Activated naive CD4-positive, alpha-beta T cell treated with anti-CD3 and anti-CD28 coated beads for 36 hours (primary cell): ENCODE measurements around the gene STK38. TPM values are rescaled to one million over a fixed set of nuclear protein-coding genes. Genes with fewer than 3 reads are reported as not detected.

Source experiments
- CTCF ChIA-PET: fragments of 350-600 bp; sonication (Branson Sonifier 250); formaldehyde crosslinking; loops from one replicate; lab custom pipeline; 2021; ENCODE audit warnings: antibody characterized with exemption; lab: Charles Lee
- DNase-seq: peaks from one replicate; pipeline ENCODE4 v3.0.0-alpha.2; 2020
- H3K27ac Mint-ChIP-seq: one replicate; pipeline ENCODE4 v1.8.0; 2021; ENCODE audit warnings: mild to moderate bottlenecking, mixed read lengths
- H3K27me3 Mint-ChIP-seq: one replicate; pipeline ENCODE4 v1.8.0; 2021; ENCODE audit warnings: low read depth, mixed read lengths
- H3K36me3 Mint-ChIP-seq: one replicate; pipeline ENCODE4 v1.8.0; 2021; ENCODE audit warnings: low read depth, mixed read lengths
- H3K4me1 Mint-ChIP-seq: one replicate; pipeline ENCODE4 v1.8.0; 2021; ENCODE audit warnings: low read depth, mixed read lengths
- H3K4me3 Mint-ChIP-seq: one replicate; pipeline ENCODE4 v1.8.0; 2021; ENCODE audit warnings: mild to moderate bottlenecking, moderate library complexity, mixed read lengths
- H3K9me3 Mint-ChIP-seq: one replicate; pipeline ENCODE4 v1.8.0; 2021; ENCODE audit warnings: mixed read lengths
- intact Hi-C: fragments of 100-400 bp; cut with micrococcal nuclease; formaldehyde crosslinking; loops from one replicate; pipeline ENCODE4 v1.15.1; 2023
- total RNA-seq, 2 experiments: library from RNA; stranded (reverse); gene quantifications; one replicate each; pipeline ENCODE4 v1.2.3, GENCODE V29; 2021

STK38 gene
- total RNA-seq, 2 experiments from 2014 or later, result 23.6 to 24.4 TPM

GRCh38 chr6:36560822-36561221, 13.5 kb upstream of the STK38 start:
- CTCF ChIA-PET, result interaction anchor here (0.5 to 0.8 kb wide), 4 partner anchors 19 to 1342 kb away, joined by 3 read pairs; no protein-coding TSS in a partner anchor
- no peaks in the 10 kb centered on the region for H3K4me1 Mint-ChIP-seq
- H3K27me3 Mint-ChIP-seq, result no peaks in the 10 kb centered on the region
- no peak overlapping the region for H3K4me3 Mint-ChIP-seq
- H3K36me3 Mint-ChIP-seq, result no peaks in the 10 kb centered on the region
- intact Hi-C loops, result no loop called here
- H3K27ac Mint-ChIP-seq, result no peak overlapping the region
- DNase-seq, result no peak
- H3K9me3 Mint-ChIP-seq, result no peaks in the 10 kb centered on the region

- Mint-ChIP-seq H3K27me3 (no peaks in the 10 kb centered on the region), H3K27ac (no peak overlapping the region), H3K4me3 (no peak overlapping the region), H3K9me3 (no peaks in the 10 kb centered on the region), H3K36me3 (no peaks in the 10 kb centered on the region), H3K4me1 (no peaks in the 10 kb centered on the region)
- intact Hi-C loops, result no loop called here
- CTCF ChIA-PET, result interaction anchor here (0.7 kb wide), 1 partner anchor 18 kb away, joined by 3 read pairs; no protein-coding TSS in a partner anchor
- no peak for DNase-seq
Measured at GRCh38 chr6:36559011-36559793, 11.9 kb upstream of the STK38 start.

GRCh38 chr6:36556281-36556680, 9.0 kb upstream of the STK38 start:
- Mint-ChIP-seq H3K4me1 (no peaks in the 10 kb centered on the region), H3K27ac (no peak overlapping the region), H3K4me3 (no peak overlapping the region), H3K36me3 (no peaks in the 10 kb centered on the region), H3K27me3 (no peaks in the 10 kb centered on the region), H3K9me3 (no peaks in the 10 kb centered on the region)
- no peak for DNase-seq
- intact Hi-C loops, result no loop called here
- CTCF ChIA-PET, result no interaction called here

- Mint-ChIP-seq H3K36me3 (no peaks in the 10 kb centered on the region), H3K9me3 (no peaks in the 10 kb centered on the region), H3K27me3 (no peaks in the 10 kb centered on the region), H3K27ac (no peak overlapping the region), H3K4me3 (no peak overlapping the region), H3K4me1 (no peaks in the 10 kb centered on the region)
- no peak for DNase-seq
- intact Hi-C loops, result no loop called here
- CTCF ChIA-PET, result no interaction called here
Measured at GRCh38 chr6:36555750-36556252, 8.5 kb upstream of the STK38 start.

GRCh38 chr6:36550473-36551000, 3.3 kb upstream of the STK38 start:
- no peak overlapping the region for H3K4me3 Mint-ChIP-seq
- H3K36me3 Mint-ChIP-seq, result peaks cover 6% of the 10 kb centered on the region
- no peaks in the 10 kb centered on the region for H3K9me3 Mint-ChIP-seq
- intact Hi-C loops, result no loop called here
- DNase-seq, result no peak
- H3K27ac Mint-ChIP-seq, result no peak overlapping the region
- H3K4me1 Mint-ChIP-seq, result peaks cover 15% of the 10 kb centered on the region
- no peaks in the 10 kb centered on the region for H3K27me3 Mint-ChIP-seq
- CTCF ChIA-PET, result no interaction called here

- Mint-ChIP-seq H3K9me3 (no peaks in the 10 kb centered on the region), H3K4me1 (peaks cover 31% of the 10 kb centered on the region), H3K36me3 (peaks cover 9% of the 10 kb centered on the region), H3K27me3 (no peaks in the 10 kb centered on the region), H3K4me3 (peak overlapping the region; percentile 97), H3K27ac (peak overlapping the region; percentile 97)
- intact Hi-C loops, result loop anchor here (5.0 kb wide), 2 partner anchors 134 to 426 kb away; no protein-coding TSS in a partner anchor
- CTCF ChIA-PET, result interaction anchor here (1.1 kb wide), 1 partner anchor 30 kb away, joined by 3 read pairs; no protein-coding TSS in a partner anchor
- no peak for DNase-seq
Measured at GRCh38 chr6:36548401-36548743, 1.1 kb upstream of the STK38 start.

- Mint-ChIP-seq H3K27ac (peak overlapping the region; percentile 97), H3K27me3 (no peaks in the 10 kb centered on the region), H3K4me1 (peaks cover 35% of the 10 kb centered on the region), H3K4me3 (peak overlapping the region; percentile 97), H3K9me3 (no peaks in the 10 kb centered on the region), H3K36me3 (peaks cover 12% of the 10 kb centered on the region)
- intact Hi-C loops, result loop anchor here (1.0 to 5.0 kb wide), 6 partner anchors 19 to 519 kb away; partner anchors contain the start of genes KCTD20 and PXT1
- CTCF ChIA-PET, result interaction anchor here (1.1 kb wide), 1 partner anchor 31 kb away, joined by 3 read pairs; no protein-coding TSS in a partner anchor
- DNase-seq, result peak; percentile 46
Measured at GRCh38 chr6:36547646-36548400, 544 bp upstream of the STK38 start.

- Mint-ChIP-seq H3K27me3 (no peaks in the 10 kb centered on the region), H3K4me1 (peaks cover 46% of the 10 kb centered on the region), H3K36me3 (peaks cover 14% of the 10 kb centered on the region), H3K9me3 (no peaks in the 10 kb centered on the region), H3K27ac (peak overlapping the region; percentile 97), H3K4me3 (peak overlapping the region; percentile 97)
- DNase-seq, result peak; percentile 33
- intact Hi-C loops, result loop anchor here (1.0 to 5.0 kb wide), 6 partner anchors 18 to 518 kb away; partner anchors contain the start of genes KCTD20, PXT1 and SRSF3
- CTCF ChIA-PET, result no interaction called here
Measured at GRCh38 chr6:36546308-36546919, 865 bp downstream of the STK38 start.

- intact Hi-C loops, result loop anchor here (1.0 to 5.0 kb wide), 7 partner anchors 17 to 517 kb away; partner anchors contain the start of genes KCTD20, PXT1 and SRSF3
- DNase-seq, result no peak
- CTCF ChIA-PET, result interaction anchor here (1.1 kb wide), 1 partner anchor 49 kb away, joined by 5 read pairs; no protein-coding TSS in a partner anchor
- Mint-ChIP-seq H3K27me3 (no peaks in the 10 kb centered on the region), H3K27ac (peak overlapping the region; percentile 97), H3K4me1 (peaks cover 51% of the 10 kb centered on the region), H3K36me3 (peaks cover 15% of the 10 kb centered on the region), H3K4me3 (peak overlapping the region; percentile 97), H3K9me3 (no peaks in the 10 kb centered on the region)
Measured at GRCh38 chr6:36545767-36546307, 1.4 kb downstream of the STK38 start.

GRCh38 chr6:36544228-36544627, 3.1 kb downstream of the STK38 start:
- peak overlapping the region; percentile 89 for H3K27ac Mint-ChIP-seq
- peaks cover 22% of the 10 kb centered on the region for H3K36me3 Mint-ChIP-seq
- no peaks in the 10 kb centered on the region for H3K9me3 Mint-ChIP-seq
- H3K4me3 Mint-ChIP-seq, result peak overlapping the region; percentile 70
- peak; percentile 67 for DNase-seq
- CTCF ChIA-PET, result interaction anchor here (0.7 kb wide), 1 partner anchor 59 kb away, joined by 4 read pairs; no protein-coding TSS in a partner anchor
- peaks cover 64% of the 10 kb centered on the region for H3K4me1 Mint-ChIP-seq
- intact Hi-C loops, result loop anchor here (2.0 to 5.0 kb wide), 2 partner anchors 37 to 213 kb away; no protein-coding TSS in a partner anchor
- H3K27me3 Mint-ChIP-seq, result no peaks in the 10 kb centered on the region

- intact Hi-C loops, result loop anchor here (5.0 kb wide), 1 partner anchor 215 kb away; no protein-coding TSS in a partner anchor
Measured at GRCh38 chr6:36542041-36542440, 5.2 kb downstream of the STK38 start.

More at GRCh38 chr6:36542041-36542440, 5.2 kb downstream of the STK38 start:
- H3K9me3 Mint-ChIP-seq, result no peaks in the 10 kb centered on the region
- H3K27me3 Mint-ChIP-seq, result no peaks in the 10 kb centered on the region
- H3K36me3 Mint-ChIP-seq, result peaks cover 38% of the 10 kb centered on the region
- peak overlapping the region; percentile 90 for H3K27ac Mint-ChIP-seq
- H3K4me1 Mint-ChIP-seq, result peaks cover 56% of the 10 kb centered on the region
- no peak overlapping the region for H3K4me3 Mint-ChIP-seq
- CTCF ChIA-PET, result interaction anchor here (0.6 kb wide), 1 partner anchor 19 kb away, joined by 3 read pairs; no protein-coding TSS in a partner anchor
- DNase-seq, result no peak
